HepG2 (cell line): Measurements from ENCODE around the gene FBXO2. TPM values are rescaled to one million over a fixed set of nuclear protein-coding genes. Genes with fewer than 3 reads are reported as not detected.
"Not testable (repeated sequence)": the region's sequence is repeated elsewhere in the genome, so short reads cannot be mapped to it uniquely, and the experiment has no call there.

ENCODE experiments used
- ATAC-seq: fragments of 200-7000 bp; cut with Tn5 transposase; 3 replicates; pipeline ENCODE4 v1.9.1; 2020; ENCODE audit warnings: mild to moderate bottlenecking, moderate library complexity
- BruUV-seq: library from RNA; stranded (reverse); fragments of 400-500 nt; replicated peaks from 2 replicates; lab custom pipeline; 2021; lab: Mats Ljungman, UMichigan
- CTCF ChIA-PET: fragments of 300-600 bp; formaldehyde crosslinking; extraction: SDS; loops from one replicate; lab custom pipeline; 2021; ENCODE audit warnings: low total read pairs, inconsistent platforms, low intra/inter-chr PET ratio; lab: Yijun Ruan, JAX
- POLR2A ChIA-PET: fragments of 350-600 bp; sonication (Branson Sonifier 250); formaldehyde crosslinking; loops from one replicate; lab custom pipeline; 2020; ENCODE audit warnings: antibody characterized with exemption, inconsistent platforms; lab: Yijun Ruan, JAX
- DNase-seq: peaks from one replicate; pipeline ENCODE4 v3.0.0-alpha.2; 2015; ENCODE audit warnings: low spot score
- FAIRE-seq: peaks from 3 replicates; lab custom pipeline; 2011; peaks lifted over from hg19 to GRCh38; lab: Jason Lieb, UNC
- H2AFZ ChIP-seq: one replicate; pipeline ENCODE4 v1.6.1; 2011; ENCODE audit warnings: low read length, inconsistent platforms
- H3K27ac ChIP-seq: fragments of 300-600 bp; 3 replicates; pipeline ENCODE4 v1.8.0; 2011; ENCODE audit warnings: mixed run types, mild to moderate bottlenecking, mixed read lengths, low read length, inconsistent platforms; ENCODE audit not compliant: insufficient read depth; ENCODE audit errors: extremely low read length
- H3K27me3 ChIP-seq, 2 experiments: fragments of 200-600 bp in 1 of 2; 2 replicates in 1 of 2; 3 replicates in 1 of 2; pipeline versions ENCODE4 v1.6.0 to v1.8.0; 2011; ENCODE audit warnings: low read length in 2 of 2, mild to moderate bottlenecking in 2 of 2, moderate library complexity in 2 of 2, inconsistent platforms in 1 of 2; ENCODE audit not compliant: insufficient read depth in 2 of 2, control insufficient read depth in 1 of 2
- H3K36me3 ChIP-seq, 2 experiments: fragments of 200-600 bp in 1 of 2; replicated peaks in 1 of 2; 2 replicates in 1 of 2; 3 replicates in 1 of 2; pipeline versions ENCODE4 v1.5.1 to v1.8.0; 2011; ENCODE audit warnings: low read length in 2 of 2, inconsistent platforms in 1 of 2; ENCODE audit not compliant: insufficient read depth in 2 of 2, control insufficient read depth in 1 of 2
- H3K4me1 ChIP-seq: 2 replicates; pipeline ENCODE4 v1.5.1; 2012; ENCODE audit warnings: low read length, inconsistent platforms; ENCODE audit not compliant: insufficient read depth
- H3K4me2 ChIP-seq: 2 replicates; pipeline ENCODE4 v1.6.0; 2011; ENCODE audit warnings: low read depth, low read length, inconsistent platforms
- H3K4me3 ChIP-seq, 3 experiments: fragments of 200-600 bp in 1 of 3; sonication (generic), shearing (Covaris generic) in 1 of 3; replicated peaks in 1 of 3; 2 replicates each; pipeline ENCODE4 v1.5.1; 2011 to 2016; ENCODE audit warnings: low read length in 3 of 3, inconsistent platforms in 2 of 3, low read depth in 2 of 3, mild to moderate bottlenecking in 2 of 3, control low read depth in 1 of 3, mixed read lengths in 1 of 3; ENCODE audit not compliant: insufficient read depth in 1 of 3
- H3K79me2 ChIP-seq: one replicate; pipeline ENCODE4 v1.6.1; 2011; ENCODE audit warnings: low read length, inconsistent platforms; ENCODE audit not compliant: insufficient read depth
- H3K9ac ChIP-seq: 2 replicates; pipeline ENCODE4 v1.6.0; 2011; ENCODE audit warnings: mild to moderate bottlenecking, low read depth, low read length, inconsistent platforms; ENCODE audit not compliant: insufficient read depth
- H3K9me3 ChIP-seq: 2 replicates; pipeline ENCODE4 v1.5.1; 2012; ENCODE audit warnings: mild to moderate bottlenecking, low read length
- H4K20me1 ChIP-seq: 2 replicates; pipeline ENCODE4 v1.6.0; 2011; ENCODE audit warnings: inconsistent platforms, mild to moderate bottlenecking, low read length, moderate library complexity; ENCODE audit not compliant: insufficient read depth
- KDM6A ChIP-seq: IDR thresholded peaks from 2 replicates; pipeline ENCODE4 v1.6.1; 2016; ENCODE audit warnings: low read depth
- KLF13 ChIP-seq: sonication (generic); formaldehyde crosslinking; IDR thresholded peaks from 2 replicates; pipeline ENCODE4 v1.4.0; 2020; ENCODE audit warnings: mild to moderate bottlenecking, missing genetic modification reagents
- NKX3-1 ChIP-seq: sonication (generic); formaldehyde crosslinking; IDR thresholded peaks from 2 replicates; pipeline ENCODE4 v1.5.0; 2020; ENCODE audit warnings: missing genetic modification reagents
- XBP1 ChIP-seq: sonication (generic); formaldehyde crosslinking; IDR thresholded peaks from 2 replicates; pipeline ENCODE4 v1.5.0; 2020; ENCODE audit warnings: missing genetic modification reagents
- YEATS4 ChIP-seq: sonication (generic); formaldehyde crosslinking; IDR thresholded peaks from 2 replicates; pipeline ENCODE4 v1.4.0; 2020; ENCODE audit warnings: missing genetic modification reagents, borderline replicate concordance
- ZNF605 ChIP-seq: sonication (generic); formaldehyde crosslinking; IDR thresholded peaks from 2 replicates; pipeline ENCODE4 v1.8.0; 2022; ENCODE audit warnings: mild to moderate bottlenecking, missing genetic modification reagents
- WGBS: methylation state at CpG from one replicate; pipeline ENCODE4 v1.1.6; 2017; ENCODE audit warnings: low lambda C conversion rate; 5-methylcytosine and 5-hydroxymethylcytosine counted together
- in situ Hi-C: cut with HindIII; loops from 2 replicates; pipeline ENCODE4 v1.10.0; 2017; ENCODE audit warnings: low pct_unique_long_range_greater_than_20kb; ENCODE audit not compliant: extremely low pct_ligation_motif_present
- intact Hi-C: fragments of 100-400 bp; cut with micrococcal nuclease; formaldehyde crosslinking; loops from one replicate; pipeline ENCODE4 v1.10.0; 2022; ENCODE audit not compliant: unreplicated experiment
- polyA plus RNA-seq, 8 experiments: library from polyadenylated mRNA; depleted of rRNA in 3 of 8; stranded (reverse) in 7 of 8; unstranded in 1 of 8; fragments of >200 nt; fragmentation: Illumina TruSeq in 4 of 8; extraction: Trizol in 4 of 8; gene quantifications; 2 replicates each; pipeline versions ENCODE4 v1.2.1 to v1.2.3, GENCODE V29; 2011 to 2016; ENCODE audit warnings: low read depth in 4 of 8, missing spikeins in 1 of 8, mixed read lengths in 1 of 8; ENCODE audit not compliant: insufficient read depth in 1 of 8
- total RNA-seq, 5 experiments: library from RNA; depleted of rRNA; stranded (reverse); fragments of >200 nt; fragmentation: Illumina TruSeq; extraction: Trizol; gene quantifications; 2 replicates each; pipeline ENCODE4 v1.2.3, GENCODE V29; 2016; ENCODE audit warnings: low read depth in 1 of 5
- TF ChIP-seq, protein P1 (sequence below): IDR thresholded peaks from 2 replicates; pipeline ENCODE4 v1.6.1; 2016

The FBXO2 gene
- total and polyA plus RNA-seq, 2 of the 13 experiments (the other 11 are each of a cell fraction or from before 2014, with no cell fraction given) = 79.3 to 112 TPM

- CTCF ChIA-PET = no interaction called here
Measured at GRCh38 chr1:11611638-11612327, 42.4 kb downstream of the FBXO2 start.

DNA sequence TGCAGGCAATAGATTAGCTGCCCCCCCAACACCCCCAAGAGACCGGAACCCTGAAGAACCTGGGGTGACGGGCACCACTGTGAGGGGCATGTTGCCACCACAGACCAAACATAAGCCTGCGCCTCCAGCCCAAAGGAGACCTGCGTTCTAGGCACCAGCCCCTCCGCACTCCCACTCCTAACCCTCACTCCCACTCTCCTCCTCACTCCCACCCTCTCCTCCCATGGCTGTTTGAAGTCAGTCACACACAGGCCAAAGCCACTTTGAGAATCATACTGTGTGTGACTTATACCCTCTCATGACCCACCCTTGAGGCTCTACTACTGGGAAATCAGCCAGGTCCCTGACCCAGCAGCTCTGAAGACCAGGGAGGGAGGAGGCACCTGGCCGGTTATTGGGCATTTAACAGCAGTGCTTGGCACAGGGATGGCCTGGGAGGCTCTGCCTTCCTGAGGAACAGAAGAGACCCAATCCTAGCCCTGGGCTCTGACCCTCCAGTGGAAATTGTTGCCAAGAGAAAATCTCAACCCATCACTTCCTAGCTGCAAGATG is 43.5 kb downstream of the FBXO2 start:
- POLR2A ChIA-PET = no interaction called here
- in situ Hi-C loops = no loop called here

More at GRCh38 chr1:11611638-11612327, 42.4 kb downstream of the FBXO2 start:
- TF ChIP-seq, protein P1, sequence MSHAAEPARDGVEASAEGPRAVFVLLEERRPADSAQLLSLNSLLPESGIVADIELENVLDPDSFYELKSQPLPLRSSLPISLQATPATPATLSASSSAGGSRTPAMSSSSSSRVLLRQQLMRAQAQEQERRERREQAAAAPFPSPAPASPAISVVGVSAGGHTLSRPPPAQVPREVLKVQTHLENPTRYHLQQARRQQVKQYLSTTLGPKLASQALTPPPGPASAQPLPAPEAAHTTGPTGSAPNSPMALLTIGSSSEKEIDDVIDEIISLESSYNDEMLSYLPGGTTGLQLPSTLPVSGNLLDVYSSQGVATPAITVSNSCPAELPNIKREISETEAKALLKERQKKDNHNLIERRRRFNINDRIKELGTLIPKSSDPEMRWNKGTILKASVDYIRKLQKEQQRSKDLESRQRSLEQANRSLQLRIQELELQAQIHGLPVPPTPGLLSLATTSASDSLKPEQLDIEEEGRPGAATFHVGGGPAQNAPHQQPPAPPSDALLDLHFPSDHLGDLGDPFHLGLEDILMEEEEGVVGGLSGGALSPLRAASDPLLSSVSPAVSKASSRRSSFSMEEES (CRISPR knock-in tag) = no peak
- TF ChIP-seq, all 625 proteins: peak for 0
- no peak overlapping the region for H2AFZ ChIP-seq
- WGBS = 0% methylated on average over 7 of the region's 7 CpGs
- H3K27me3 ChIP-seq = peaks cover 8 to 26% of the 10 kb centered on the region in 2 experiments; a peak in 4 of 5 replicates
- FAIRE-seq = no peak
- ATAC-seq = no peak
- no TSS peak for BruUV-seq
- no peak overlapping the region for H3K4me2 ChIP-seq
- no peaks in the 10 kb centered on the region for H3K4me1 ChIP-seq
- H4K20me1 ChIP-seq = no peaks in the 10 kb centered on the region
- no peaks in the 10 kb centered on the region for H3K36me3 ChIP-seq
- H3K79me2 ChIP-seq = no peaks in the 10 kb centered on the region
- DNase-seq = no peak
- H3K9me3 ChIP-seq = no peaks in the 10 kb centered on the region
- intact Hi-C loops (no loop called here), in situ Hi-C loops (no loop called here)
- POLR2A ChIA-PET = no interaction called here
- H3K27ac ChIP-seq = no peak overlapping the region
- H3K4me3 ChIP-seq = no peak overlapping the region
- no peak overlapping the region for H3K9ac ChIP-seq

GRCh38 chr1:11609378-11609777 is 44.9 kb downstream of the FBXO2 start:
- intact Hi-C loops, in situ Hi-C loops, H3K4me2 ChIP-seq, H3K9ac ChIP-seq, H3K27ac ChIP-seq, H3K79me2 ChIP-seq, H2AFZ ChIP-seq, BruUV-seq, DNase-seq, H3K36me3 ChIP-seq, POLR2A ChIA-PET, H4K20me1 ChIP-seq, FAIRE-seq, H3K4me1 ChIP-seq, H3K4me3 ChIP-seq, CTCF ChIA-PET, H3K9me3 ChIP-seq, ATAC-seq: not testable (repeated sequence)
- 10% methylated on average over 8 of the region's 13 CpGs for WGBS
- H3K27me3 ChIP-seq = peaks cover 2 to 33% of the 10 kb centered on the region in 2 experiments; a peak in 3 of 5 replicates

More for the DNA sequence above, 43.5 kb downstream of the FBXO2 start:
- Histone ChIP-seq H3K4me3 (no peak overlapping the region), H3K27me3 (peaks cover 5 to 34% of the 10 kb centered on the region in 2 experiments; a peak in 4 of 5 replicates), H3K79me2 (no peaks in the 10 kb centered on the region), H3K36me3 (no peaks in the 10 kb centered on the region), H3K4me2 (no peak overlapping the region), H4K20me1 (no peaks in the 10 kb centered on the region), H3K9me3 (no peaks in the 10 kb centered on the region), H3K4me1 (no peaks in the 10 kb centered on the region; the same call in 1 of the 2 replicates), H3K9ac (no peak overlapping the region), H3K27ac (no peak overlapping the region), H2AFZ (no peak overlapping the region)
- TF ChIP-seq KDM6A (CRISPR knock-in tag) = no peak
- no peak for TF ChIP-seq YEATS4
- no peak for TF ChIP-seq NKX3-1 (CRISPR knock-in tag)
- TF ChIP-seq XBP1 (CRISPR knock-in tag) = no peak
- no peak for TF ChIP-seq KLF13 (CRISPR knock-in tag)
- no peak for TF ChIP-seq ZNF605 (CRISPR knock-in tag)
- CTCF ChIA-PET = no interaction called here
- no peak for DNase-seq
- WGBS = 53% methylated on average over 4 of the region's 6 CpGs
- no peak for FAIRE-seq
- no TSS peak for BruUV-seq
- intact Hi-C loops = no loop called here
- ATAC-seq = no peak
